Ishikawa (cell line): Measurements from ENCODE around the gene CHST11.

ENCODE experiments used
- CEBPB ChIP-seq: IDR thresholded peaks from 2 replicates; pipeline ENCODE4 v1.6.1; 2012
- CREB1 ChIP-seq: IDR thresholded peaks from 2 replicates; pipeline ENCODE4 v1.6.1; 2012; ENCODE audit warnings: low read depth
- EGR1 ChIP-seq: IDR thresholded peaks from 2 replicates; pipeline ENCODE4 v1.6.1; 2012
- EP300 ChIP-seq: IDR thresholded peaks from 2 replicates; pipeline ENCODE4 v1.6.1; 2012; ENCODE audit warnings: borderline replicate concordance
- FOXM1 ChIP-seq: IDR thresholded peaks from 2 replicates; pipeline ENCODE4 v1.6.1; 2012; ENCODE audit warnings: low read depth, borderline replicate concordance
- NFIC ChIP-seq: IDR thresholded peaks from 2 replicates; pipeline ENCODE4 v1.6.1; 2012
- RAD21 ChIP-seq: IDR thresholded peaks from 2 replicates; pipeline ENCODE4 v1.6.1; 2012; ENCODE audit warnings: low read depth
- TAF1 ChIP-seq: IDR thresholded peaks from 2 replicates; pipeline ENCODE4 v1.6.1; 2012; ENCODE audit warnings: low read depth, mild to moderate bottlenecking
- TCF12 ChIP-seq: IDR thresholded peaks from 2 replicates; pipeline ENCODE4 v1.6.1; 2012; ENCODE audit warnings: low read depth
- TEAD4 ChIP-seq: IDR thresholded peaks from 2 replicates; pipeline ENCODE4 v1.6.1; 2012
- YY1 ChIP-seq: IDR thresholded peaks from 2 replicates; pipeline ENCODE4 v1.6.1; 2012; ENCODE audit warnings: low read depth
- ZBTB7A ChIP-seq: IDR thresholded peaks from 2 replicates; pipeline ENCODE4 v1.6.1; 2012; ENCODE audit warnings: low read depth
- TF ChIP-seq, protein P1 (sequence below): IDR thresholded peaks from 2 replicates; pipeline ENCODE4 v1.6.1; 2012
- TF ChIP-seq, protein P2 (sequence below): IDR thresholded peaks from 2 replicates; pipeline ENCODE4 v1.6.1; 2012; ENCODE audit warnings: low read depth, mild to moderate bottlenecking
- TF ChIP-seq, protein P3 (sequence below): IDR thresholded peaks from 2 replicates; pipeline ENCODE4 v1.6.1; 2012

CHST11 gene

DNA sequence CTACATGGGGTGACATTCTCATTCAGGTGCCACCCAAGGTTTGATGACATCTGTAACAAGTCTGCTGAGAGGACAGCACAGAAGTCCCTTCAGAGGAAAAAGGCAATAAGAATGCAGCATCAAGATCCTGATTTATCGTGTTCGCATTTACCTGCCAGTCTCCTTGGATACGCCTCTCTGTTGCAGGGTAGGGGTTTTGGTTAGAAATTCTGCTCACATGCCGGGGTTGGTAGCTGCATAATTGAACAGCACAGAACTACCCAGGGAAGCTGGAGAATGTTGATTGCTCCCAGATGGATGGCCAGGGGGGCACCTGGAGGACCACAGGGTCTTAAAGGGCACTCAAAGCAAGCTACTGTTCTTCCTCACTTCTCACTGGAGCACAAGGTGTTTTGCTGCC, 31.1 kb upstream of the CHST11 start:
- TF ChIP-seq YY1 (no peak), TEAD4 (no peak), NFIC (no peak), FOXM1 (no peak)
- TF ChIP-seq, protein P1, sequence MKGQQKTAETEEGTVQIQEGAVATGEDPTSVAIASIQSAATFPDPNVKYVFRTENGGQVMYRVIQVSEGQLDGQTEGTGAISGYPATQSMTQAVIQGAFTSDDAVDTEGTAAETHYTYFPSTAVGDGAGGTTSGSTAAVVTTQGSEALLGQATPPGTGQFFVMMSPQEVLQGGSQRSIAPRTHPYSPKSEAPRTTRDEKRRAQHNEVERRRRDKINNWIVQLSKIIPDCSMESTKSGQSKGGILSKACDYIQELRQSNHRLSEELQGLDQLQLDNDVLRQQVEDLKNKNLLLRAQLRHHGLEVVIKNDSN: no peak

DNA sequence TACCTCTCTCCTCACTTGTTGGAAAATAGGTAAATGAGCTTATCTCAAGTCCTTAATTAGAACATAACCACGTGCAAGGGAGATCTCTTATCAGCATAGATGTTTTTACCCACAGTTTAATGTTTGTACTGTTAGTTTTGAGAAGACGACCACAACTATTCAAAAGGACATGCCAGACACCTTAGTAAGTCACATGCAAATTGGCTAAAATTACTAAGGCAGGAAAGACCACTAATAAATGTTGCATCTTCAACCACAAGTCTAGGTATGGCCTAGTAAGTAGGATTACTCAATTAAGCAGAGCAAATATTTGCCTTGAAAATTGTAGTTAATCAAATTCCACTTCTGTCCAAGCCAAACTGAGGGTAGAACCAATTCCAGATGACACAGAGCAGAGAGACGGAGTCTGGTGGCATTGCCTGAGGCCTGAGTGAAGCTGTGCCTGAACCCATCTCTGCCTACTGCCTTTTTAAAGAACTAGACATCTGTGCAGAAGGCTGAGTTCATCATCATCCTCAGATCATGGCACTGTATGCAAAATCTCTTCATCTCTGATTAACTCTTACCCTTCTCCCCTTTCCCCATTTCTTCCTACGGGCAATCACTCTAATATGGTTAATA, 29.7 kb upstream of the CHST11 start:
- TF ChIP-seq CREB1 (no peak), TCF12 (no peak), EP300 (no peak), ZBTB7A (no peak), TAF1 (no peak), YY1 (no peak)

DNA sequence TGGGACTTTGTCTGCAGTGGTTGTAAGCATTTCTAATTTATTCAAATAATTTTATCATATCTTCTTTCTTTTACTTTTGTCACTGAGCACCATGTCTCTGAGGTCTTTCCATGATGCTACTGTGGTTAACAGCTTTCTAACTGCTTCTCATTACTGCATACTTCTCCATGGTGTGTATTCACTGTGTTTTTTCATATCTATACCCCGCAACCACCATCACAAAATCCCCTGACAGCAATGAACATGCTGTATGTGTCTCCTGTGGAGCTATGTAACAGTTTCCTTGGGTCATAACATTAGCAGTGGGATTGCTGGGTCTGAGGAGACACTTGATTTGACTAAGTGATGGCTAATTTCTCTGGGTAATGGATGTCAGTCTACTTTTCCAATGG, 29.2 kb upstream of the CHST11 start:
- TF ChIP-seq CEBPB: no peak
- TF ChIP-seq, protein P2, sequence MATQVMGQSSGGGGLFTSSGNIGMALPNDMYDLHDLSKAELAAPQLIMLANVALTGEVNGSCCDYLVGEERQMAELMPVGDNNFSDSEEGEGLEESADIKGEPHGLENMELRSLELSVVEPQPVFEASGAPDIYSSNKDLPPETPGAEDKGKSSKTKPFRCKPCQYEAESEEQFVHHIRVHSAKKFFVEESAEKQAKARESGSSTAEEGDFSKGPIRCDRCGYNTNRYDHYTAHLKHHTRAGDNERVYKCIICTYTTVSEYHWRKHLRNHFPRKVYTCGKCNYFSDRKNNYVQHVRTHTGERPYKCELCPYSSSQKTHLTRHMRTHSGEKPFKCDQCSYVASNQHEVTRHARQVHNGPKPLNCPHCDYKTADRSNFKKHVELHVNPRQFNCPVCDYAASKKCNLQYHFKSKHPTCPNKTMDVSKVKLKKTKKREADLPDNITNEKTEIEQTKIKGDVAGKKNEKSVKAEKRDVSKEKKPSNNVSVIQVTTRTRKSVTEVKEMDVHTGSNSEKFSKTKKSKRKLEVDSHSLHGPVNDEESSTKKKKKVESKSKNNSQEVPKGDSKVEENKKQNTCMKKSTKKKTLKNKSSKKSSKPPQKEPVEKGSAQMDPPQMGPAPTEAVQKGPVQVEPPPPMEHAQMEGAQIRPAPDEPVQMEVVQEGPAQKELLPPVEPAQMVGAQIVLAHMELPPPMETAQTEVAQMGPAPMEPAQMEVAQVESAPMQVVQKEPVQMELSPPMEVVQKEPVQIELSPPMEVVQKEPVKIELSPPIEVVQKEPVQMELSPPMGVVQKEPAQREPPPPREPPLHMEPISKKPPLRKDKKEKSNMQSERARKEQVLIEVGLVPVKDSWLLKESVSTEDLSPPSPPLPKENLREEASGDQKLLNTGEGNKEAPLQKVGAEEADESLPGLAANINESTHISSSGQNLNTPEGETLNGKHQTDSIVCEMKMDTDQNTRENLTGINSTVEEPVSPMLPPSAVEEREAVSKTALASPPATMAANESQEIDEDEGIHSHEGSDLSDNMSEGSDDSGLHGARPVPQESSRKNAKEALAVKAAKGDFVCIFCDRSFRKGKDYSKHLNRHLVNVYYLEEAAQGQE: no peak
- TF ChIP-seq EGR1: no peak

DNA sequence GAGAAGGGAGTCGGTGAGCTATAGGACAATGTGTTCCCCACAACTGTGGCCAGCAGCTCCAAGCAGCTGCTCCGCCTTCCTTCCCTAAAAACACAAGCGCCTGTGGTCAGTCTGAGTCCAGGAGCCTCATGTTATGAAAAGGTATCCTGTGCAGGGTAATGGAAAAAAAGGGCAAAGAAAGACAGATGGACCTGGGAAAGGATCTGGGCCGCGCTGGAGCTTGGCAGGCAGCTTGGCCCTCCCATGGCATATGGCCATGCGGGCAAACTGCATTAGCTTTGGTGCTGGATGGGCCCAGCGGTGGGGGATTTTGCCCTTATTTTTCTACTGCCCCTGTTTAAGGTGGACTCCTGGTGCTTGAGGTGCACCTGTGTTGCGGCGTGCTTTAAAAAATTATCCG, 23.7 kb upstream of the CHST11 start:
- TF ChIP-seq, protein P1: no peak
- no peak for TF ChIP-seq YY1

DNA sequence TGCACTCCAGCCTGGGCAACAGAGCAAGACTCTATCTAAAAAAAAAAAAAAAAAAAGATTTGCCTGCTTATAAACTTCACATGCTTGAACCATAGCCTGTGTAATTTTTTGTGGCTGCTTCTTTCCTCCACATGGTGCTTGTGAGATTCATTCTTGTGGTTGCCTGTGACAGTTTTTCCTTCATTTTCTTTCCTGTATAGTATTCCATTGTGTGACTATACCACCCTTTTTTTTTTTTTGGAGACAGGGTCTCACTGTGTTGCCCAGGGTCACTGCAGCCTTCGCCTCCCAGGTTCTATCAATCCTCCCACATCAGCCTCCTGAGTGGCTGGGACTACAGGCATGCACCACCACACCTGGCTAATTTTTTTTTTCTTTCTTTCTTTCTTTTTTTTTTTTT, 22.6 kb upstream of the CHST11 start:
- TF ChIP-seq EGR1 (no peak), CREB1 (no peak)

DNA sequence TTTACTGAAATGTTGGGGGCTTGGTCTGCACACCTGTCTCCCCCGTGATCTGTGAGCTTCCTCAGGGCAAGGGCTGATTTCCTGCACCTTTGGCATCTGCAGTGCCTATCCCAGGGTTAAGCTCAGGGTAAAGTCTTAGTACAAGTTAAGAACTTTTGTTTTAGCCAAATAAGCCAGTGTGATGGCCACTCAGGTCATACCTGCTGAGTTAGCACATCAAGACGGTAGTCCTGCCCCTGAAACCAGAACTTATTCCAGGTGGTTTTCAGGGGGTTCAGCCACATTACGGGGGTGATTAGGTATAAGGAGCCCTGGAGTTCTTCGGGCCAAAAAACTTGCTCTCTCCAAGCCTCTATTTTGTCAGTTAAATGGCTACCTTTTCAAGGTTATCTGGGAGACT, 21.6 kb upstream of the CHST11 start:
- TF ChIP-seq TCF12 (no peak), TEAD4 (no peak), FOXM1 (no peak), RAD21 (no peak), ZBTB7A (no peak), EP300 (no peak), TAF1 (no peak), EGR1 (no peak), YY1 (no peak), CEBPB (no peak), CREB1 (no peak), NFIC (no peak)
- TF ChIP-seq, protein P1: no peak
- TF ChIP-seq, protein P2: no peak
- TF ChIP-seq, protein P3, sequence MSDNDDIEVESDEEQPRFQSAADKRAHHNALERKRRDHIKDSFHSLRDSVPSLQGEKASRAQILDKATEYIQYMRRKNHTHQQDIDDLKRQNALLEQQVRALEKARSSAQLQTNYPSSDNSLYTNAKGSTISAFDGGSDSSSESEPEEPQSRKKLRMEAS: no peak

DNA sequence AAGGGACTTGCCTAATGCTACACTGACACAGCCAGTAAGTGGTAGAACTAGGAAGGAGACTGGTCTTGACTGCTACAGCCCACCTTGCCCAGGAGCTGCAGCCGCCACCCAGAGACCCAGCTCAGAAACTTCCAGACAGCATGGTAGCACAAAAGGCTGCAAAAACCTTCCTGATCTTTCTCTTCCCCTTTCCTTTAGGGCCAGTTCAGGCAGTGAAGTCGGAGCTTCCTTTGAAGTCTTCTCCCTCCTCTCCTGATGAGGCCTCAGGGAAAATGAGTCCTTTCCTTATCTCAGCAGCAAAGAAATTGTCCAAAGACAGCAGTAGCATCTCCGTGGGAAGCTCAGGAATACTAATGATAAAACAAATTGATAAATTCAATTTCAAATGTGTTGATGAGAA, 21.0 kb upstream of the CHST11 start:
- no peak for TF ChIP-seq CREB1
- no peak for TF ChIP-seq ZBTB7A
- TF ChIP-seq FOXM1: no peak
- TF ChIP-seq, protein P3: no peak
- no peak for TF ChIP-seq YY1
- no peak for TF ChIP-seq CEBPB
